Measurements from ENCODE around the gene TCF7. TPM values are rescaled to one million over a fixed set of nuclear protein-coding genes. Genes with fewer than 3 reads are reported as not detected.

The TCF7 gene
- polyA plus RNA-seq, 10 donors, result 1.7 to 24.2 (median 2.6) TPM

- DNase-seq, result no peak
Measured at GRCh38 chr5:134112726-134113362, 1.6 kb upstream of the TCF7 start.

GRCh38 chr5:134113363-134113889, 1.1 kb upstream of the TCF7 start:
- DNase-seq, result peak in 1 of 3 donors; percentile 32

- peak in 1 of 3 donors; percentile 30 for DNase-seq
Measured at GRCh38 chr5:134114886-134115805, 665 bp downstream of the TCF7 start.

- no peak for DNase-seq
Measured at GRCh38 chr5:134115806-134116175, 1.3 kb downstream of the TCF7 start.

GRCh38 chr5:134116286-134116685, 1.8 kb downstream of the TCF7 start:
- no peak for DNase-seq

- DNase-seq, result no peak
Measured at GRCh38 chr5:134116789-134117761, 2.6 kb downstream of the TCF7 start.

GRCh38 chr5:134118212-134118835, 3.8 kb downstream of the TCF7 start:
- no peak for DNase-seq

GRCh38 chr5:134119720-134120119, 5.2 kb downstream of the TCF7 start:
- no peak for DNase-seq

GRCh38 chr5:134120386-134121138, 6.1 kb downstream of the TCF7 start:
- no peak for DNase-seq

- DNase-seq, result no peak
Measured at GRCh38 chr5:134122530-134122929, 8.0 kb downstream of the TCF7 start.

GRCh38 chr5:134123360-134123759, 8.9 kb downstream of the TCF7 start:
- no peak for DNase-seq

- DNase-seq, result peak in 1 of 3 donors; percentile 41
Measured at GRCh38 chr5:134124289-134125038, 10.0 kb downstream of the TCF7 start.

- DNase-seq, result peak; percentile 61 to 77 (median 76)
Measured at GRCh38 chr5:134125039-134126015, 10.8 kb downstream of the TCF7 start.

GRCh38 chr5:134127376-134127861, 12.9 kb downstream of the TCF7 start:
- DNase-seq, result no peak

GRCh38 chr5:134127988-134128647, 13.6 kb downstream of the TCF7 start:
- DNase-seq, result no peak

- DNase-seq, result no peak
Measured at GRCh38 chr5:134128648-134128995, 14.1 kb downstream of the TCF7 start.

GRCh38 chr5:134129411-134130238, 15.1 kb downstream of the TCF7 start:
- DNase-seq, result no peak

Data from muscle of back (tissue), 11 donors.